Measurements from ENCODE around the gene CREBL2. TPM values are rescaled to one million over a fixed set of nuclear protein-coding genes. Genes with fewer than 3 reads are reported as not detected.

Gene CREBL2
- total and polyA plus RNA-seq, 2 of the 13 experiments (the other 11 are each of a cell fraction or from before 2014, with no cell fraction given) = 6.9 to 8.4 TPM

GRCh38 chr12:12562585-12563261, 49.0 kb upstream of the CREBL2 start, which contains the start of gene DUSP16 (continued):
- TF ChIP-seq HMGXB4 (CRISPR knock-in tag; IDR thresholded peaks at IDR 0.05; ENCODE audit: borderline replicate concordance in 1 of 2, low read depth in 1 of 2) = peak in 1 of 2 experiments; percentile 59; a peak in 2 of 4 replicates
- no peak for TF ChIP-seq SRSF1 (optimal IDR thresholded peaks at IDR 0.05; ENCODE audit: low read depth, low read length)
- TF ChIP-seq ZNF317 (CRISPR knock-in tag; IDR thresholded peaks at IDR 0.05) = no peak
- TF ChIP-seq E2F5 (CRISPR knock-in tag; conservative IDR thresholded peaks at IDR 0.05) = no peak
- no peak for TF ChIP-seq SOX6 (IDR thresholded peaks at IDR 0.05)
- 0 out of 2 replicates have a peak, but pooled peaks have one; percentile 11 for TF ChIP-seq SOX6 (CRISPR knock-in tag; IDR thresholded peaks at IDR 0.05)
- no peak for TF ChIP-seq AKNA (CRISPR knock-in tag; IDR thresholded peaks at IDR 0.05; ENCODE audit: borderline replicate concordance)
- peak; percentile 34; the same call in 1 of the 2 replicates for TF ChIP-seq RARA (CRISPR knock-in tag; IDR thresholded peaks at IDR 0.05)
- TF ChIP-seq THAP9 (CRISPR knock-in tag; IDR thresholded peaks at IDR 0.05; ENCODE audit: borderline replicate concordance) = no peak
- TF ChIP-seq ZNF432 (CRISPR knock-in tag; IDR thresholded peaks at IDR 0.05; ENCODE audit: borderline replicate concordance) = no peak
- no peak for TF ChIP-seq SNRNP70 (IDR thresholded peaks at IDR 0.05; ENCODE audit: low read depth, low read length)
- no peak for TF ChIP-seq KLF11 (CRISPR knock-in tag; IDR thresholded peaks at IDR 0.05)
- no peak for TF ChIP-seq ZNF782 (CRISPR knock-in tag; IDR thresholded peaks at IDR 0.05; ENCODE audit: borderline replicate concordance)
- no peak for TF ChIP-seq ZSCAN25 (CRISPR knock-in tag; IDR thresholded peaks at IDR 0.05)
- no peak for TF ChIP-seq FOXM1 (CRISPR knock-in tag; IDR thresholded peaks at IDR 0.05)
- TF ChIP-seq KDM5A (IDR thresholded peaks at IDR 0.05; ENCODE audit: borderline replicate concordance, low read length) = no peak; the same call in 1 of the 2 replicates
- no peak for TF ChIP-seq U2AF1 (optimal IDR thresholded peaks at IDR 0.05; ENCODE audit: low read depth, low read length)
- TF ChIP-seq ZNF510 (CRISPR knock-in tag; IDR thresholded peaks at IDR 0.05; ENCODE audit: low read depth) = no peak
- TF ChIP-seq NFIB (CRISPR knock-in tag; IDR thresholded peaks at IDR 0.05; ENCODE audit: borderline replicate concordance) = no peak

Data from HepG2 (cell line).